IMR-90 (cell line): ENCODE measurements around the gene ADCY5. TPM values are rescaled to one million over a fixed set of nuclear protein-coding genes. Genes with fewer than 3 reads are reported as not detected.

Source experiments
- ATAC-seq: fragments of 200-7000 bp; cut with Tn5 transposase; 2 replicates; pipeline ENCODE4 v1.9.1; 2020; ENCODE audit warnings: low read depth, mild to moderate bottlenecking, moderate library complexity
- BruUV-seq: library from RNA; stranded (reverse); fragments of 400-500 nt; replicated peaks from 2 replicates; lab custom pipeline; 2021; lab: Mats Ljungman, UMichigan
- CTCF ChIA-PET: fragments of 300-600 bp; formaldehyde crosslinking; extraction: SDS; loops from one replicate; lab custom pipeline; 2021; ENCODE audit warnings: antibody characterized with exemption; lab: Yijun Ruan, JAX
- POLR2A ChIA-PET: fragments of 300-600 bp; sonication (Branson Sonifier 250); formaldehyde crosslinking; loops from one replicate; lab custom pipeline; 2022; ENCODE audit warnings: antibody characterized with exemption; ENCODE audit not compliant: unreplicated experiment; lab: Charles Lee
- DNase-seq: peaks from one replicate; pipeline ENCODE4 v3.0.0; 2013
- H2AFZ ChIP-seq: replicated peaks from 2 replicates; pipeline ENCODE3; 2013; ENCODE audit warnings: low read length, mild to moderate bottlenecking; ENCODE audit not compliant: poor library complexity
- H2AK5ac ChIP-seq: 2 replicates; pipeline ENCODE4 v1.6.1; 2013; ENCODE audit warnings: low read depth, low read length, inconsistent platforms
- H2AK9ac ChIP-seq: replicated peaks from 2 replicates; pipeline ENCODE3; 2013; ENCODE audit warnings: mild to moderate bottlenecking, low read depth, low read length, moderate library complexity; ENCODE audit not compliant: poor library complexity
- H2BK120ac ChIP-seq: 2 replicates; pipeline ENCODE4 v1.6.1; 2013; ENCODE audit warnings: low read depth, low read length, inconsistent platforms
- H2BK15ac ChIP-seq: 3 replicates; pipeline ENCODE4 v1.6.1; 2013; ENCODE audit warnings: low read depth, low read length, inconsistent platforms
- H2BK20ac ChIP-seq: 2 replicates; pipeline ENCODE4 v1.6.1; 2013; ENCODE audit warnings: low read depth, mild to moderate bottlenecking, inconsistent platforms, low read length, moderate library complexity
- H2BK5ac ChIP-seq: 2 replicates; pipeline ENCODE4 v1.6.1; 2013; ENCODE audit warnings: mild to moderate bottlenecking, low read depth, low read length, inconsistent platforms; ENCODE audit not compliant: poor library complexity, severe bottlenecking
- H3K14ac ChIP-seq: replicated peaks from 2 replicates; pipeline ENCODE4 v1.6.1; 2013; ENCODE audit warnings: low read depth, low read length, inconsistent platforms
- H3K18ac ChIP-seq: 2 replicates; pipeline ENCODE4 v1.6.1; 2013; ENCODE audit warnings: low read depth, low read length, control low read depth
- H3K23ac ChIP-seq: 2 replicates; pipeline ENCODE4 v1.6.1; 2013; ENCODE audit warnings: low read depth, low read length, inconsistent platforms
- H3K27ac ChIP-seq: 2 replicates; pipeline ENCODE4 v1.5.1; 2013; ENCODE audit warnings: mild to moderate bottlenecking, control low read depth, low read length; ENCODE audit not compliant: insufficient read depth
- H3K27me3 ChIP-seq: 2 replicates; pipeline ENCODE4 v1.6.1; 2013; ENCODE audit warnings: low read length; ENCODE audit not compliant: control insufficient read depth, insufficient read depth
- H3K36me3 ChIP-seq: 2 replicates; pipeline ENCODE4 v1.6.1; 2013; ENCODE audit warnings: low read length, mixed read lengths; ENCODE audit not compliant: control insufficient read depth, insufficient read depth
- H3K4ac ChIP-seq: 2 replicates; pipeline ENCODE4 v1.6.1; 2013; ENCODE audit warnings: low read depth, low read length, inconsistent platforms
- H3K4me1 ChIP-seq: 2 replicates; pipeline ENCODE4 v1.6.1; 2013; ENCODE audit warnings: low read length, mixed read lengths; ENCODE audit not compliant: control insufficient read depth, insufficient read depth
- H3K4me2 ChIP-seq: 2 replicates; pipeline ENCODE4 v1.6.1; 2013; ENCODE audit warnings: low read depth, mild to moderate bottlenecking, control low read depth, low read length, moderate library complexity
- H3K4me3 ChIP-seq: 2 replicates; pipeline ENCODE4 v1.5.1; 2013; ENCODE audit warnings: low read depth, mild to moderate bottlenecking, control low read depth, low read length, moderate library complexity; ENCODE audit not compliant: insufficient read depth
- H3K56ac ChIP-seq: 2 replicates; pipeline ENCODE4 v1.6.1; 2013; ENCODE audit warnings: low read length, inconsistent platforms; ENCODE audit not compliant: insufficient read depth; ENCODE audit errors: extremely low read depth
- H3K79me1 ChIP-seq, 2 experiments: 2 replicates each; pipeline ENCODE4 v1.6.1; 2013; ENCODE audit warnings: low read length in 2 of 2, inconsistent platforms in 1 of 2, low read depth in 1 of 2
- H3K9ac ChIP-seq: 2 replicates; pipeline ENCODE4 v1.6.1; 2013; ENCODE audit warnings: low read depth, low read length, control low read depth
- H3K9me1 ChIP-seq: 2 replicates; pipeline ENCODE4 v1.6.1; 2013; ENCODE audit warnings: low read length, inconsistent platforms; ENCODE audit not compliant: insufficient read depth
- H3K9me3 ChIP-seq: 2 replicates; pipeline ENCODE4 v1.6.1; 2013; ENCODE audit warnings: low read length; ENCODE audit not compliant: control insufficient read depth, insufficient read depth
- H4K20me1 ChIP-seq: 2 replicates; pipeline ENCODE4 v1.6.1; 2013; ENCODE audit warnings: low read length, inconsistent platforms; ENCODE audit not compliant: insufficient read depth
- H4K5ac ChIP-seq: 2 replicates; pipeline ENCODE4 v1.6.1; 2013; ENCODE audit warnings: mild to moderate bottlenecking, low read depth, low read length, control low read depth
- H4K8ac ChIP-seq, 2 experiments: 2 replicates each; pipeline ENCODE4 v1.6.1; 2013; ENCODE audit warnings: low read depth in 2 of 2, low read length in 2 of 2, control low read depth in 1 of 2, inconsistent platforms in 1 of 2
- H4K91ac ChIP-seq: 2 replicates; pipeline ENCODE4 v1.6.1; 2013; ENCODE audit warnings: low read depth, low read length, inconsistent platforms; ENCODE audit not compliant: insufficient read depth
- BHLHE40 ChIP-seq: fragments of 150-350 bp; IDR thresholded peaks from 2 replicates; pipeline ENCODE4 v1.6.1; 2016; ENCODE audit warnings: mild to moderate bottlenecking, low read depth, low read length
- CEBPB ChIP-seq: IDR thresholded peaks from 2 replicates; pipeline ENCODE4 v1.6.1; 2012; ENCODE audit warnings: low read depth, low read length, improper control_type of control experiment
- CHD1 ChIP-seq: IDR thresholded peaks from 2 replicates; pipeline ENCODE4 v1.6.1; 2012; ENCODE audit warnings: low read depth, low read length, improper control_type of control experiment
- CTCF ChIP-seq: conservative IDR thresholded peaks from 2 replicates; pipeline ENCODE4 v1.5.1; 2012; ENCODE audit warnings: mild to moderate bottlenecking, low read depth, low read length, improper control_type of control experiment
- ELK1 ChIP-seq: fragments of 150-350 bp; IDR thresholded peaks from 2 replicates; pipeline ENCODE4 v1.6.1; 2016; ENCODE audit warnings: low read depth, mild to moderate bottlenecking, low read length, moderate library complexity, borderline replicate concordance
- FOS ChIP-seq: fragments of 150-350 bp; IDR thresholded peaks from 2 replicates; pipeline ENCODE4 v1.6.1; 2016; ENCODE audit warnings: low read depth, low read length
- MAFK ChIP-seq: IDR thresholded peaks from 2 replicates; pipeline ENCODE4 v1.6.1; 2012; ENCODE audit warnings: low read depth, low read length, improper control_type of control experiment
- MAZ ChIP-seq: IDR thresholded peaks from 2 replicates; pipeline ENCODE4 v1.6.1; 2012; ENCODE audit warnings: low read depth, mild to moderate bottlenecking, low read length, improper control_type of control experiment, moderate library complexity, borderline replicate concordance
- MXI1 ChIP-seq: IDR thresholded peaks from 2 replicates; pipeline ENCODE4 v1.6.1; 2012; ENCODE audit warnings: low read depth, mild to moderate bottlenecking, low read length, moderate library complexity, borderline replicate concordance
- NFE2L2 ChIP-seq: fragments of 150-350 bp; IDR thresholded peaks from 2 replicates; pipeline ENCODE4 v1.6.1; 2016; ENCODE audit warnings: low read depth, mild to moderate bottlenecking, low read length
- POLR2A ChIP-seq: IDR thresholded peaks from 2 replicates; pipeline ENCODE4 v1.6.1; 2012; ENCODE audit warnings: mild to moderate bottlenecking, low read depth, low read length
- RAD21 ChIP-seq: IDR thresholded peaks from 2 replicates; pipeline ENCODE4 v1.6.1; 2012; ENCODE audit warnings: low read length, improper control_type of control experiment
- RCOR1 ChIP-seq: IDR thresholded peaks from 2 replicates; pipeline ENCODE4 v1.6.1; 2012; ENCODE audit warnings: mild to moderate bottlenecking, low read length, improper control_type of control experiment; ENCODE audit not compliant: insufficient replicate concordance
- RFX5 ChIP-seq: IDR thresholded peaks from 2 replicates; pipeline ENCODE4 v1.8.0; 2012; ENCODE audit warnings: low read depth, mild to moderate bottlenecking, low read length, moderate library complexity
- SMC3 ChIP-seq: fragments of 150-350 bp; IDR thresholded peaks from 2 replicates; pipeline ENCODE4 v1.6.1; 2016; ENCODE audit warnings: low read depth, mild to moderate bottlenecking, antibody characterized with exemption, low read length, moderate library complexity
- WGBS, 2 experiments: methylation state at CpG; one replicate each; pipeline versions ENCODE4 v1.1.5 to v1.1.7; 2013; ENCODE audit warnings: missing lambda C conversion rate in 2 of 2; ENCODE audit not compliant: insufficient read length in 1 of 2; ENCODE audit errors: extremely low coverage in 2 of 2; 5-methylcytosine and 5-hydroxymethylcytosine counted together
- dilution Hi-C: fragments of 300-500 bp; cut with HindIII; formaldehyde crosslinking; loops from one replicate; pipeline ENCODE4 v1.14.3; 2018; ENCODE audit warnings: low sequenced_read_pairs; ENCODE audit not compliant: unreplicated experiment
- in situ Hi-C: fragments of 300-500 bp; cut with MboI; formaldehyde crosslinking; loops from 3 replicates; pipeline ENCODE4 v1.14.3; 2019; ENCODE audit warnings: low sequenced_read_pairs, inconsistent platforms, mixed read lengths
- intact Hi-C: fragments of 100-400 bp; cut with micrococcal nuclease; formaldehyde crosslinking; loops from 2 replicates; pipeline ENCODE4 v1.10.0; 2022
- polyA plus RNA-seq, 3 experiments: library from polyadenylated mRNA; depleted of rRNA; stranded (reverse); fragments of >200 nt; gene quantifications; 2 replicates each; pipeline ENCODE4 v1.2.3, GENCODE V29; 2012; ENCODE audit warnings: low replicate concordance in 1 of 3
- total RNA-seq: library from RNA; depleted of rRNA; stranded (reverse); fragments of >200 nt; gene quantifications from 2 replicates; pipeline ENCODE4 v1.2.3, GENCODE V29; 2012

ADCY5 gene
- total and polyA plus RNA-seq, 2 of the 4 experiments (the other 2 are of a cell fraction), result 0.14 to 0.18 TPM

- Histone ChIP-seq H3K9me3 (no peaks in the 10 kb centered on the region), H2BK15ac (no peak overlapping the region), H2BK5ac (no peak overlapping the region), H4K5ac (no peak overlapping the region), H4K20me1 (peaks cover 6% of the 10 kb centered on the region; the same call in 1 of the 2 replicates), H3K79me1 (no peaks in the 10 kb centered on the region), H3K4me1 (no peaks in the 10 kb centered on the region), H3K9ac (no peak overlapping the region), H2AFZ (no peak overlapping the region), H2AK5ac (no peak overlapping the region), H2AK9ac (no peak overlapping the region), H2BK120ac (no peak overlapping the region), H2BK20ac (no peak overlapping the region), H3K9me1 (no peaks in the 10 kb centered on the region), H3K18ac (no peak overlapping the region), H3K4ac (no peak overlapping the region), H3K27ac (no peak overlapping the region), H3K36me3 (no peaks in the 10 kb centered on the region), H3K56ac (no peak overlapping the region), H3K27me3 (peaks cover 40% of the 10 kb centered on the region), H3K4me2 (no peak overlapping the region), H3K23ac (no peak overlapping the region), H4K91ac (no peak overlapping the region), H4K8ac (no peak overlapping the region), H3K14ac (no peak overlapping the region), H3K4me3 (no peak overlapping the region)
- BruUV-seq, result no TSS peak
- CTCF ChIA-PET, result interaction anchor here (1.0 kb wide), 2 partner anchors 161 to 162 kb away, joined by 3 read pairs; no protein-coding TSS in a partner anchor
- WGBS, 2 experiments, result 66% methylated on average over 7 of the region's 10 CpGs; no CpG with 5 or more reads in 1 of the 2 experiments
- intact Hi-C loops, result loop anchor here (1.0 kb wide), 2 partner anchors 160 to 230 kb away; no protein-coding TSS in a partner anchor
- in situ Hi-C loops, result loop anchor here (5.0 kb wide), 2 partner anchors 158 to 228 kb away; no protein-coding TSS in a partner anchor
- ATAC-seq (no peak), DNase-seq (no peak)
- dilution Hi-C loops, result no loop called here
- POLR2A ChIA-PET, result no interaction called here
- TF ChIP-seq ELK1 (no peak), RFX5 (no peak), CEBPB (no peak), RAD21 (no peak), BHLHE40 (no peak), CHD1 (no peak), MXI1 (no peak), NFE2L2 (no peak), FOS (no peak), SMC3 (no peak), POLR2A (no peak), MAZ (no peak), MAFK (no peak), CTCF (no peak), RCOR1 (no peak)
These were observed 119.1 kb downstream of the ADCY5 start for GRCh38 chr3:123329636-123330340.
